GM12874 (cell line): Measurements from ENCODE around the gene CSTPP1.

Experiments used
- CTCF ChIP-seq: IDR thresholded peaks from 2 replicates; pipeline ENCODE4 v1.5.1; 2011; ENCODE audit warnings: low read depth, mild to moderate bottlenecking, control low read depth, low read length, moderate library complexity; ENCODE audit not compliant: insufficient read depth

The CSTPP1 gene

GRCh38 chr11:47104261-47104950, 167.8 kb downstream of the CSTPP1 start:
- TF ChIP-seq CTCF = no peak

GRCh38 chr11:47105541-47105940, 169.0 kb downstream of the CSTPP1 start:
- no peak for TF ChIP-seq CTCF

- no peak for TF ChIP-seq CTCF
These were observed 169.4 kb downstream of the CSTPP1 start for GRCh38 chr11:47105974-47106373.

- TF ChIP-seq CTCF = no peak
These were observed 170.3 kb downstream of the CSTPP1 start for GRCh38 chr11:47106798-47107411.

- TF ChIP-seq CTCF = no peak
These were observed 171.2 kb downstream of the CSTPP1 start for GRCh38 chr11:47107744-47108143.

GRCh38 chr11:47108214-47108613, 171.7 kb downstream of the CSTPP1 start:
- no peak for TF ChIP-seq CTCF

GRCh38 chr11:47109051-47109726, 172.6 kb downstream of the CSTPP1 start:
- no peak for TF ChIP-seq CTCF
